ENCODE measurements around the gene LRRC15. TPM values are rescaled to one million over a fixed set of nuclear protein-coding genes. Genes with fewer than 3 reads are reported as not detected.

LRRC15 gene
- total RNA-seq, 3 donors from 2014 or later = 0.22 to 1.8 (median 0.29) TPM

DNA sequence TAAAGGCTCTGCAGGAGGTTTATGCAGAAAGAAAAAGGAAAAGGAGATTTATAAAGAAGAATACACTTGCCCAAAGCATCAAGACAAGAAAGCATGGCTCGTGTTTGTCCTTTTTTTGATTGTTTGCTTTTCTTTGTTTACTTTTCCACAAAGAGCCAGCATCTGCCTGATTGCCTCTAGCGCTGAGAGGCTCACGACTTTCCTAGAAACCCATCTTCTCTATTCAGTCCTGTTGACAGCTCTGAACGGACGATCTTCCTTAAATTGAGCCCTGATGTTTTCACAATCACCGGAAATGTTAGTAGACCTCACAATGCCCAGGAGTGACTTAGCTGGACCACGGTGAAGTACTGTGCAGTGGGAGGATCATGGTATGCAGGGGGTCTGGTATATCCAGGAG, 17.1 kb upstream of the LRRC15 start:
- TF ChIP-seq CTCF (IDR thresholded peaks at IDR 0.05) = no peak
- Histone ChIP-seq H3K4me3 (no peak overlapping the region), H3K4me1 (ENCODE audit: low read depth) (no peaks in the 10 kb centered on the region), H3K9me3 (no peaks in the 10 kb centered on the region), H3K36me3 (ENCODE audit: low read depth) (no peaks in the 10 kb centered on the region)
- ATAC-seq (no peak), DNase-seq (no peak)
- intact Hi-C loops (cut with DNase I, micrococcal nuclease) = no loop called here

GRCh38 chr3:194386066-194386465, 16.5 kb upstream of the LRRC15 start:
- Histone ChIP-seq H3K9me3 (no peaks in the 10 kb centered on the region), H3K4me3 (no peak overlapping the region), H3K36me3 (ENCODE audit: low read depth) (no peaks in the 10 kb centered on the region), H3K4me1 (ENCODE audit: low read depth) (no peaks in the 10 kb centered on the region)
- no peak for DNase-seq
- intact Hi-C loops (cut with DNase I, micrococcal nuclease) = no loop called here
- no peak for TF ChIP-seq CTCF (IDR thresholded peaks at IDR 0.05)
- no peak for ATAC-seq

DNA sequence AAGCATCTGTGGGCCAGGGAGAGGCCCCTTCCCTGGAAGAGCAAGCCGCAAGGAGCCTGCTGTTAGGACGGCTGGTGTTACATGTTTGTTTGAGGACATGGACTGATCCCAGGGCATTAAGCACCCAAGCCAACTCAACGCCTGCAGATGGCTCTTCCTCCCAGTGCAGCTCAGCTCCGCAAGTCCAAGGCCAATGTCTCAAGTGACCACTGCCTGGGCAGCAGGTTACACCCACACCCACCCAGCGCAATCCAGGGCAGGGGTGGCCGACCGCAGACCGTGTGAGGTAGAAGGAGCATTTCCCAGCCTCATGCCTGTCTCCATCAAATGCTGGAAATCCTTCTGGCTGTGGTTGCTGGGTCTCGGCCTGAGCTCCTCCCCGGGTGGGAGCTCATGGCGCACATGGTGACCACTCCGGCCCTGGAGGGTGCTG, 15.0 kb upstream of the LRRC15 start:
- Histone ChIP-seq H3K36me3 (ENCODE audit: low read depth) (no peaks in the 10 kb centered on the region), H3K4me1 (ENCODE audit: low read depth) (no peaks in the 10 kb centered on the region), H3K4me3 (no peak overlapping the region), H3K9me3 (no peaks in the 10 kb centered on the region)
- DNase-seq (no peak), ATAC-seq (no peak)
- TF ChIP-seq CTCF (IDR thresholded peaks at IDR 0.05) = no peak
- intact Hi-C loops (cut with DNase I, micrococcal nuclease) = no loop called here

DNA sequence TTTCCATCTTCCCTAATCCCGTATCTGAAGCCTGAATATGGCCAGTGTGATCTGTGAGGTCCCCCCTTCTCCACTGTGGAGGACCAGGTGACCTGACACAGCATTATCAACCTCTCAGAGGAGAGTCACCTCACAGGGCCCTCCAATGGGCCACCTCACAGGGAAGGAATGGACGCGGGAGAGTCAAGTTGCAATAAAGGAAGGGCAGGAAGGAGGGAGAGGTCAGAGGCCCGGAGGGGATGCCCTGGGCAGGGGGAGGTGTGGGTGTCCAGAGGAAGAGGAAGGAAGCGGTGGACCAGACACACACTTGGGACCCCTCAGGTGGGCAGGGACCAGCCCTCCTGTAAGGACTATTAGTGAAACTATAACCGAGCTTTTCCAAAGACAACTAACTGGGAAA, 14.6 kb upstream of the LRRC15 start:
- ATAC-seq (no peak), DNase-seq (no peak)
- H3K4me1 ChIP-seq (ENCODE audit: low read depth) = no peaks in the 10 kb centered on the region

DNA sequence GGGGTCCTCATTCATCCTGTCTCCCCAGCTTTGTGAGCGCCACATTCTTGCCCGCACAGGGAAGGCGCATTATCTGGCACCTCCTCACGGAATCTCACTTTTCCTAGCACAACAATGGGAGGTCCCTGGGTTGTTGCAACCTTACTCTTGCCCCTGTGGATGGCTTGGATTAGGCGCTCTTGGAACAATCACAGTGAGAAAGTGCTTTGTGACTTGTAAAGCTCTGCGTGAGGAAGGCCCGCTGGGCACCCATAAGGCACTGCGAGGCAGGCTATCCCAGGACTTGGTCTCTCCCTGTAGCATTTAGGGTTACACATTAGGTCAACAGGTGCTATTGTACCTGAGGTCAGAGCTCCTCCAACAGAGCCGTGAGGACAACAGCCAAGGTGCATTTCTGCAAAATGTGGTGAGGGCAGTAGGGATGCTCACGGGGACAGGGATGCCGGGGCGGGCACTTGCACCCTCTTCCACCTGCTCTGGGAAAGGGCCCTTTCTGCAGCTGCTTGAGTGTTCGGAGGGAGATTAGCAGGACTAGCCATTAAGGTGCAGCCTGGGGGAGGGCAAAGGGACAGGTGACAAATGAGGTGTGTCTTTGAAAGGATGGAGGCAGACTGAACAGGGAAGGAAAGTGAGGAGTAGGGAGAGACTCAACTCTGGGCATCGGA, 13.9 kb upstream of the LRRC15 start:
- DNase-seq = peak in 1 of 3 donors; percentile 3

More for the DNA sequence above, 14.6 kb upstream of the LRRC15 start:
- no peak for TF ChIP-seq CTCF (IDR thresholded peaks at IDR 0.05)
- Histone ChIP-seq H3K4me3 (no peak overlapping the region), H3K36me3 (ENCODE audit: low read depth) (no peaks in the 10 kb centered on the region), H3K9me3 (no peaks in the 10 kb centered on the region)
- intact Hi-C loops (cut with DNase I, micrococcal nuclease) = no loop called here

More for the DNA sequence above, 13.9 kb upstream of the LRRC15 start:
- no peak for ATAC-seq
- H3K4me3 ChIP-seq = no peak overlapping the region
- TF ChIP-seq CTCF (IDR thresholded peaks at IDR 0.05) = no peak
- no peaks in the 10 kb centered on the region for H3K9me3 ChIP-seq
- no peaks in the 10 kb centered on the region for H3K4me1 ChIP-seq (ENCODE audit: low read depth)
- no peaks in the 10 kb centered on the region for H3K36me3 ChIP-seq (ENCODE audit: low read depth)
- intact Hi-C loops (cut with DNase I, micrococcal nuclease) = no loop called here
